Measurements from ENCODE around the gene SLC6A11. TPM values are rescaled to one million over a fixed set of nuclear protein-coding genes. Genes with fewer than 3 reads are reported as not detected.

Gene SLC6A11
- total and polyA plus RNA-seq, 4 donors, result 0.02 to 0.09 TPM; not detected in 2

GRCh38 chr3:10855871-10856662, 40.0 kb downstream of the SLC6A11 start:
- ATAC-seq (ENCODE audit: insufficient read depth, low FRiP score) (no peak), DNase-seq (no peak)
- Histone ChIP-seq H3K9me3 (ENCODE audit: control insufficient read depth in 4 of 4, insufficient read depth in 3 of 4, low read length in 3 of 4) (peaks cover 0 to 2% (median 0%) of the 10 kb centered on the region in 4 donors), H3K4me1 (ENCODE audit: control insufficient read depth in 5 of 5, insufficient read depth in 5 of 5, low read length in 5 of 5) (no peaks in the 10 kb centered on the region), H3K4me3 (no peak overlapping the region), H3K36me3 (ENCODE audit: control insufficient read depth in 4 of 4, insufficient read depth in 4 of 4, low read length in 4 of 4) (no peaks in the 10 kb centered on the region), H3K9ac (ENCODE audit: insufficient read depth in 1 of 2, low read length in 2 of 2) (no peak overlapping the region), H3K27me3 (ENCODE audit: control insufficient read depth in 3 of 3, insufficient read depth in 3 of 3, low read length in 2 of 3) (peaks cover 0 to 2% (median 0%) of the 10 kb centered on the region in 3 donors), H3K27ac (ENCODE audit: low read depth in 1 of 2, low read length in 1 of 2) (no peak overlapping the region)
- 55 to 58% methylated on average over 8 of the region's 8 CpGs for WGBS, 2 donors
- TF ChIP-seq CTCF (IDR thresholded peaks at IDR 0.05; ENCODE audit: control extremely low read depth, extremely low read depth), result no peak

- peaks cover 0 to 2% (median 0%) of the 10 kb centered on the region in 4 donors for H3K9me3 ChIP-seq (ENCODE audit: control insufficient read depth in 4 of 4, insufficient read depth in 3 of 4, low read length in 3 of 4)
- H3K4me3 ChIP-seq, result no peak overlapping the region
- DNase-seq (no peak), ATAC-seq (ENCODE audit: insufficient read depth, low FRiP score) (no peak)
- TF ChIP-seq CTCF (IDR thresholded peaks at IDR 0.05; ENCODE audit: control extremely low read depth, extremely low read depth), result no peak
- H3K27me3 ChIP-seq (ENCODE audit: control insufficient read depth in 3 of 3, insufficient read depth in 3 of 3, low read length in 2 of 3), result peaks cover 0 to 2% (median 0%) of the 10 kb centered on the region in 3 donors
- no peaks in the 10 kb centered on the region for H3K36me3 ChIP-seq (ENCODE audit: control insufficient read depth in 4 of 4, insufficient read depth in 4 of 4, low read length in 4 of 4)
- H3K27ac ChIP-seq (ENCODE audit: low read depth in 1 of 2, low read length in 1 of 2), result no peak overlapping the region
- no peaks in the 10 kb centered on the region for H3K4me1 ChIP-seq (ENCODE audit: control insufficient read depth in 5 of 5, insufficient read depth in 5 of 5, low read length in 5 of 5)
- 67 to 91% methylated on average over 2 of the region's 2 CpGs for WGBS, 2 donors
- no peak overlapping the region for H3K9ac ChIP-seq (ENCODE audit: insufficient read depth in 1 of 2, low read length in 2 of 2)
Measured at GRCh38 chr3:10857235-10857634, 41.2 kb downstream of the SLC6A11 start.

- Histone ChIP-seq H3K9ac (ENCODE audit: insufficient read depth in 1 of 2, low read length in 2 of 2) (no peak overlapping the region), H3K9me3 (ENCODE audit: control insufficient read depth in 4 of 4, insufficient read depth in 3 of 4, low read length in 3 of 4) (peaks cover 0 to 5% (median 0%) of the 10 kb centered on the region in 4 donors), H3K4me3 (no peak overlapping the region), H3K27ac (ENCODE audit: low read depth in 1 of 2, low read length in 1 of 2) (no peak overlapping the region), H3K4me1 (ENCODE audit: control insufficient read depth in 5 of 5, insufficient read depth in 5 of 5, low read length in 5 of 5) (no peaks in the 10 kb centered on the region), H3K27me3 (ENCODE audit: control insufficient read depth in 3 of 3, insufficient read depth in 3 of 3, low read length in 2 of 3) (no peaks in the 10 kb centered on the region), H3K36me3 (ENCODE audit: control insufficient read depth in 4 of 4, insufficient read depth in 4 of 4, low read length in 4 of 4) (no peaks in the 10 kb centered on the region)
- ATAC-seq (ENCODE audit: insufficient read depth, low FRiP score) (no peak), DNase-seq (no peak)
- 61 to 75% methylated on average over 3 of the region's 3 CpGs for WGBS, 2 donors
- TF ChIP-seq CTCF (IDR thresholded peaks at IDR 0.05; ENCODE audit: control extremely low read depth, extremely low read depth), result no peak
Measured at GRCh38 chr3:10858091-10858490, 42.1 kb downstream of the SLC6A11 start.

Data from lung (tissue), 12 donors.